ENCODE results near the gene ZNF81. TPM values are rescaled to one million over a fixed set of nuclear protein-coding genes. Genes with fewer than 3 reads are reported as not detected.
A peak's percentile ranks its signal among the peaks of the same experiment; 100 is the strongest.

Gene ZNF81
- total and polyA plus RNA-seq, 11 donors = 2.5 to 8.9 (median 6.8) TPM

- Histone ChIP-seq H3K27me3 (peaks cover 0 to 5% (median 0%) of the 10 kb centered on the region in 9 donors), H3K4me3 (no peak overlapping the region), H3K4me1 (no peaks in the 10 kb centered on the region), H3K9me3 (no peaks in the 10 kb centered on the region), H3K36me3 (peaks cover 0 to 20% (median 0%) of the 10 kb centered on the region in 9 donors), H3K27ac (no peak overlapping the region)
- intact Hi-C loops (cut with DNase I) = loop anchor here in 6 of 10 donors (2.0 to 5.0 kb wide), 2 partner anchors 172 to 173 kb away; no protein-coding TSS in a partner anchor
- no peak for TF ChIP-seq POLR2A (IDR thresholded peaks at IDR 0.05)
- TF ChIP-seq, protein P1, sequence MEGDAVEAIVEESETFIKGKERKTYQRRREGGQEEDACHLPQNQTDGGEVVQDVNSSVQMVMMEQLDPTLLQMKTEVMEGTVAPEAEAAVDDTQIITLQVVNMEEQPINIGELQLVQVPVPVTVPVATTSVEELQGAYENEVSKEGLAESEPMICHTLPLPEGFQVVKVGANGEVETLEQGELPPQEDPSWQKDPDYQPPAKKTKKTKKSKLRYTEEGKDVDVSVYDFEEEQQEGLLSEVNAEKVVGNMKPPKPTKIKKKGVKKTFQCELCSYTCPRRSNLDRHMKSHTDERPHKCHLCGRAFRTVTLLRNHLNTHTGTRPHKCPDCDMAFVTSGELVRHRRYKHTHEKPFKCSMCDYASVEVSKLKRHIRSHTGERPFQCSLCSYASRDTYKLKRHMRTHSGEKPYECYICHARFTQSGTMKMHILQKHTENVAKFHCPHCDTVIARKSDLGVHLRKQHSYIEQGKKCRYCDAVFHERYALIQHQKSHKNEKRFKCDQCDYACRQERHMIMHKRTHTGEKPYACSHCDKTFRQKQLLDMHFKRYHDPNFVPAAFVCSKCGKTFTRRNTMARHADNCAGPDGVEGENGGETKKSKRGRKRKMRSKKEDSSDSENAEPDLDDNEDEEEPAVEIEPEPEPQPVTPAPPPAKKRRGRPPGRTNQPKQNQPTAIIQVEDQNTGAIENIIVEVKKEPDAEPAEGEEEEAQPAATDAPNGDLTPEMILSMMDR (IDR thresholded peaks at IDR 0.05) = peak in 10 of 12 donors; percentile 13 to 51 (median 37)
- peak in 2 of 4 donors; percentile 57 to 58 for ATAC-seq
- peak in 3 of 5 donors; percentile 6 to 33 (median 16) for DNase-seq
- WGBS, 4 donors = 48 to 63% (median 54%) methylated on average over 10 of the region's 10 CpGs
Measured at GRCh38 chrX:47854474-47854873, 17.8 kb downstream of the ZNF81 start.

DNA sequence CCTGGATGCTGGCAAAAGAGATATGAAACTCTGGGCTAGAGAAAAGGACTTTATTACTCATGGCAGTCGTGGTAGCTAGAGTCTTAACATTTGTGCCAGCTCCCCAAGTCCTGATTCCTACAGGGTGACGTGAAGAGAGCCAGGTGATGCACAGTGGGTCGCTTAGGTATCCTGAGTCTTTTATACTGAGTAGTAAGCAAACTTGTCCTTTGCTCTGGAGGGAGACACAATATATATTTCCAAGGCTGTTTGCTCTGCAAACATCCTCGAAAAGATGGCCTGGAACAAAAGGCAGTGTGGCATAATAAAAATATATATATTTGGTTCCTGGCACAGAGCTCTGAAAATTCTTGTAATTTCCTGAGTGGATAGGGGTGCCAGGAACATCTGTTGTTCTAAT is 23.0 kb downstream of the ZNF81 start:
- Histone ChIP-seq H3K36me3 (peaks cover 0 to 12% (median 0%) of the 10 kb centered on the region in 9 donors), H3K9me3 (no peaks in the 10 kb centered on the region), H3K4me1 (peaks cover 0 to 2% (median 0%) of the 10 kb centered on the region in 12 donors), H3K27me3 (peaks cover 0 to 10% (median 0%) of the 10 kb centered on the region in 9 donors), H3K4me3 (no peak overlapping the region), H3K27ac (no peak overlapping the region)
- intact Hi-C loops (cut with DNase I) = loop anchor here in 1 of 10 donors (5.0 kb wide), 1 partner anchor 168 kb away; no protein-coding TSS in a partner anchor
- DNase-seq (no peak), ATAC-seq (no peak)
- WGBS, 4 donors = 46 to 84% (median 59%) methylated on average over 4 of the region's 4 CpGs
- TF ChIP-seq, protein P1 (IDR thresholded peaks at IDR 0.05) = no peak
- TF ChIP-seq POLR2A (IDR thresholded peaks at IDR 0.05) = no peak

GRCh38 chrX:47862680-47863079 is 26.0 kb downstream of the ZNF81 start:
- intact Hi-C loops (cut with DNase I) = no loop called here
- peaks cover 0 to 2% (median 0%) of the 10 kb centered on the region in 12 donors for H3K4me1 ChIP-seq
- TF ChIP-seq POLR2A (IDR thresholded peaks at IDR 0.05) = no peak
- TF ChIP-seq, protein P1 (IDR thresholded peaks at IDR 0.05) = no peak
- peaks cover 0 to 4% (median 0%) of the 10 kb centered on the region in 9 donors for H3K27me3 ChIP-seq
- H3K36me3 ChIP-seq = peaks cover 0 to 11% (median 0%) of the 10 kb centered on the region in 9 donors
- H3K4me3 ChIP-seq = no peak overlapping the region
- DNase-seq (no peak), ATAC-seq (no peak)
- H3K27ac ChIP-seq = no peak overlapping the region
- WGBS, 4 donors = 23 to 38% (median 35%) methylated on average over 2 of the region's 2 CpGs
- H3K9me3 ChIP-seq = no peaks in the 10 kb centered on the region

DNA sequence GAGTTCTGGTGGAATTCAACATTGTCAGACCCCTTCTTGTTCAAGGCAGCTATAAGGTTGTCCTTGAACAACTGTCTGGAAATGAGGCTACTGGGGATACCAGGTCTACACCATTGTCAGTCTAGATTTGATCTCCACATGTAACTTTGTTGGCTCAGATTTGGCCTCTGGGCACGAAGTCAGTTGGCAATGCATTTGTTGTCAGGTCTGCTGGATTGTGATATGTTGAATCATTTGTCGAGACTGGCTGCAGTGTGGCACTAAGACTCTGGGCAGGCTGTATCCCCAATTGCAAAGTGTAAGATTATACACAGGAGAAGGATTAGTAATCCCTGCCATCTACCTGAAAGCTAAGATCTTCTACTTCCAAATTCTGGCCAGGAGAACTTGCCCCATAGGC is 26.5 kb downstream of the ZNF81 start:
- H3K4me3 ChIP-seq = no peak overlapping the region
- whole genome bisulfite sequencing, 4 donors = 31 to 58% (median 45%) methylated on average over 2 of the region's 2 CpGs
- peak in 1 of 5 donors; percentile 28 for DNase-seq
- no peak overlapping the region for H3K27ac ChIP-seq
- peaks cover 0 to 2% (median 0%) of the 10 kb centered on the region in 12 donors for H3K4me1 ChIP-seq
- no peaks in the 10 kb centered on the region for H3K9me3 ChIP-seq
- TF ChIP-seq POLR2A (IDR thresholded peaks at IDR 0.05) = no peak
- TF ChIP-seq, protein P1 (IDR thresholded peaks at IDR 0.05) = no peak
- peak in 1 of 4 donors; percentile 33 for ATAC-seq
- intact Hi-C loops (cut with DNase I) = no loop called here
- peaks cover 0 to 4% (median 0%) of the 10 kb centered on the region in 9 donors for H3K27me3 ChIP-seq
- H3K36me3 ChIP-seq = peaks cover 0 to 8% (median 0%) of the 10 kb centered on the region in 9 donors
